ENCODE measurements around the gene INTS3. TPM values are rescaled to one million over a fixed set of nuclear protein-coding genes. Genes with fewer than 3 reads are reported as not detected.
A peak's percentile ranks its signal among the peaks of the same experiment; 100 is the strongest.

Gene INTS3
- total and polyA plus RNA-seq, 11 donors, result 19.6 to 41.8 (median 30.7) TPM

DNA sequence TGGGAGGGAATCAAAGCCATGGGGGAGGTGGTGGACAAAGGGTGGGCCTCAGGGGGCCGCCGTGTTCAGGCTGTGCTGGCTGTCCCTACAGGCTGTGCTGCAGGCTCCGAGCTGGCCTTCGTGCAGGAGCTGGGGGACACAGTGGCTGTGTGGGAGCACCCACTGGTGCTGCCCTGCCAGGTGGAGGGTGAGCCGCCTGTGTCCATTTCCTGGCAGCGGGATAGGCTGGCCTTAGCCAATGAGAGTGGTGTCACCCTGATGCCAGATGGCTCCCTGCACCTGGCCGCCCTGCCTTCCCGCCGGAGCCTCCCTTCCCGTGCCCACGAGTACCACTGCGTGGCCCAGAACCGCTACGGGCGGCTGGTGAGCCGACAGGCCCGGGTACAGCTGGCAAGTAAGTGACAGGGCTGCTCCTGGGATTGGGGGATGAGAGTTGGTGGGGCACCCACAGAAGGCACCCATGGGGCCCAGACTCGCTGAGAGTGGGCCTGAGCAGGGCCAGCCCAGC, 67.5 kb downstream of the INTS3 start:
- TF ChIP-seq POLR2A (IDR thresholded peaks at IDR 0.05) (no peak), CTCF (IDR thresholded peaks at IDR 0.05) (no peak)
- no peaks in the 10 kb centered on the region for H3K27me3 ChIP-seq
- H3K4me3 ChIP-seq, result no peak overlapping the region
- no peak for ATAC-seq
- H3K36me3 ChIP-seq, result peaks cover 0 to 2% (median 0%) of the 10 kb centered on the region in 9 donors
- H3K9me3 ChIP-seq, result no peaks in the 10 kb centered on the region
- DNase-seq, result peak in 1 of 5 donors; percentile 55
- intact Hi-C loops (cut with DNase I), result loop anchor here in 7 of 10 donors (5.0 to 10.0 kb wide), 6 partner anchors 149 to 479 kb away; partner anchors contain the start of genes DENND4B (in 5 of the 7), HAX1 (in 2 of the 7), CRTC2 (in 1 of the 7) and RAB13 (in 1 of the 7)
- H3K27ac ChIP-seq, result no peak overlapping the region
- peaks cover 0 to 24% (median 8%) of the 10 kb centered on the region in 12 donors for H3K4me1 ChIP-seq
- 77 to 85% (median 82%) methylated on average over 13 to 18 of the region's 18 CpGs for WGBS, 4 donors

GRCh38 chr1:153795934-153796785, 68.3 kb downstream of the INTS3 start:
- ATAC-seq (no peak), DNase-seq (peak in 1 of 5 donors; percentile 56)
- H3K4me3 ChIP-seq, result no peak overlapping the region
- no peak overlapping the region for H3K27ac ChIP-seq
- peaks cover 0 to 2% (median 0%) of the 10 kb centered on the region in 9 donors for H3K36me3 ChIP-seq
- no peaks in the 10 kb centered on the region for H3K9me3 ChIP-seq
- H3K27me3 ChIP-seq, result no peaks in the 10 kb centered on the region
- intact Hi-C loops (cut with DNase I), result loop anchor here in 7 of 10 donors (2.0 to 10.0 kb wide), 7 partner anchors 149 to 479 kb away; partner anchors contain the start of genes DENND4B (in 5 of the 7), RAB13 (in 4 of the 7), HAX1 (in 2 of the 7) and CRTC2 (in 1 of the 7)
- TF ChIP-seq CTCF (IDR thresholded peaks at IDR 0.05), result no peak
- TF ChIP-seq POLR2A (IDR thresholded peaks at IDR 0.05), result no peak
- peaks cover 0 to 16% (median 3%) of the 10 kb centered on the region in 12 donors for H3K4me1 ChIP-seq
- WGBS, 4 donors, result 75 to 92% (median 87%) methylated on average over 6 to 9 of the region's 9 CpGs

DNA sequence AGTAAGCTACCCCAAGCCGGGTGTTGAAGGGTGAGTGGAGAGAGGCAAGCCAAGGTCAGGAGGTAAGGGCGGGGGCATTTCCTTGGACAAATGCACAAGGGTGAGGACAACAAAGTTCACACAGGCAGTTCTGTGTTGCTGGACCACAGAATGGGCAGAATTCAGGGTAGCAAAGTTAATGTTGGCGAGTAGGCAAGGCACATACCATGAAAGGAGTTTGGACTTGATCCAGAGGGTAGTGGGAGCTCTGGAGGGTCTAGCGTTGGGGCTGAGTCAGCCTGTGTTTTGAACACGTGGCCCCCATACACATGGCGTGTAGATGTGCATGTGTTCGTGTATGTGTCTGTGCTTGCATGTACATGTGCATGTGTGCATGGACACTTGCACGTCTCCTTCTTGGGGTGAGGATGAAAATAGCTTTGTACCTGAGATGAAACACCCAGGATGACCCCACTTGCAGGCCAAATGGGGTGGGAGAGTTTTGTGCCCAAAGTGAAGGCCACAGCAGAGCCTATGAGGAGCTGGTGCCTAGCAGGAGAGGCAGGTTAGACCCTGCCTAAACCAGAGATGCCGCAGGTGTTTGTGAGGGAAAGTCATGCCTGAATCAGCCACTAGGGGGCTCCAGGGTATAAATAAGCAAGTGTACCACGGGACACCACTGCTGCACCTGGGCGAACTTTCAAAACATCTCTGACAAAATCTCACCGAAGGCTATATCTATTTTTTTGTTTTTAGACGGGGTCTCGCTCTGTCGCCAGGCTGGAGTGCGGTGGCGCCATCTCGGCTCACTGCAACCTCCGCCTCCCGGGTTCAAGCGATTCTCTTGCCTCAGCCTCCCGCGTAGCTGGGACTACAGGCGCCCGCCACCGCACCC, 69.2 kb downstream of the INTS3 start:
- 56 to 60% (median 59%) methylated on average over 26 of the region's 26 CpGs for WGBS, 4 donors
- Histone ChIP-seq H3K27me3 (no peaks in the 10 kb centered on the region), H3K4me1 (peaks cover 0 to 9% (median 0%) of the 10 kb centered on the region in 12 donors), H3K36me3 (peaks cover 0 to 2% (median 0%) of the 10 kb centered on the region in 9 donors), H3K9me3 (no peaks in the 10 kb centered on the region), H3K4me3 (no peak overlapping the region), H3K27ac (no peak overlapping the region)
- ATAC-seq (peak; percentile 9 to 76 (median 61)), DNase-seq (peak in 4 of 5 donors; percentile 76 to 83 (median 78))
- intact Hi-C loops (cut with DNase I), result loop anchor here in 9 of 10 donors (1.0 to 10.0 kb wide), 9 partner anchors 148 to 478 kb away; partner anchors contain the start of genes RAB13 (in 9 of the 9), DENND4B (in 8 of the 9), HAX1 (in 2 of the 9) and CRTC2 (in 1 of the 9)
- TF ChIP-seq POLR2A (IDR thresholded peaks at IDR 0.05) (no peak), CTCF (IDR thresholded peaks at IDR 0.05) (peak; percentile 89 to 96 (median 92))

All from heart left ventricle (tissue), 16 donors.